WTC11 (cell line): ENCODE measurements around the gene JMJD8. TPM values are rescaled to one million over a fixed set of nuclear protein-coding genes. Genes with fewer than 3 reads are reported as not detected.

Experiments
- ATAC-seq: fragments of 200-7000 bp; cut with Tn5 transposase; 2 replicates; pipeline ENCODE4 v1.10.0; 2021; ENCODE audit warnings: mild to moderate bottlenecking, moderate library complexity
- CTCF ChIA-PET: fragments of 300-600 bp; sonication (Branson Sonifier 250); formaldehyde crosslinking; loops from one replicate; lab custom pipeline; 2021; ENCODE audit warnings: antibody characterized with exemption; lab: Charles Lee
- POLR2A ChIA-PET: fragments of 350-600 bp; sonication (Branson Sonifier 250); formaldehyde crosslinking; loops from one replicate; lab custom pipeline; 2021; ENCODE audit warnings: antibody characterized with exemption; lab: Charles Lee
- DNase-seq: peaks from one replicate; pipeline ENCODE4 v3.0.0; 2021; ENCODE audit warnings: low spot score
- H3K27ac Mint-ChIP-seq: 2 replicates; pipeline ENCODE4 v1.8.0; 2021; ENCODE audit warnings: mixed read lengths
- H3K27me3 Mint-ChIP-seq: 2 replicates; pipeline ENCODE4 v1.8.0; 2021; ENCODE audit warnings: low read depth, mild to moderate bottlenecking, moderate library complexity, mixed read lengths
- H3K36me3 Mint-ChIP-seq: 2 replicates; pipeline ENCODE4 v1.8.0; 2021; ENCODE audit warnings: mixed read lengths
- H3K4me1 Mint-ChIP-seq: 2 replicates; pipeline ENCODE4 v1.8.0; 2022; ENCODE audit warnings: mixed read lengths
- H3K4me3 Mint-ChIP-seq: 2 replicates; pipeline ENCODE4 v1.8.0; 2021; ENCODE audit warnings: mild to moderate bottlenecking, moderate library complexity, mixed read lengths
- H3K9me3 Mint-ChIP-seq: 2 replicates; pipeline ENCODE4 v1.8.0; 2021; ENCODE audit warnings: mixed read lengths
- AR ChIP-seq: fragments of 250-450 bp; sonication (Bioruptor Pico); IDR thresholded peaks from 2 replicates; pipeline ENCODE4 v1.9.0; 2021; ENCODE audit warnings: mild to moderate bottlenecking
- CREB1 ChIP-seq: sonication (generic); formaldehyde crosslinking; IDR thresholded peaks from 2 replicates; pipeline ENCODE4 v1.8.0; 2023; ENCODE audit warnings: mild to moderate bottlenecking, missing genetic modification reagents
- E2F1 ChIP-seq: sonication (generic); formaldehyde crosslinking; IDR thresholded peaks from 2 replicates; pipeline ENCODE4 v1.8.0; 2022; ENCODE audit warnings: mild to moderate bottlenecking, missing genetic modification reagents
- E2F4 ChIP-seq: sonication (generic); formaldehyde crosslinking; IDR thresholded peaks from 2 replicates; pipeline ENCODE4 v1.8.1; 2022; ENCODE audit warnings: low read depth, mild to moderate bottlenecking, moderate library complexity, missing genetic modification reagents, borderline replicate concordance
- ESRRA ChIP-seq: sonication (generic); formaldehyde crosslinking; IDR thresholded peaks from 2 replicates; pipeline ENCODE4 v1.8.1; 2022; ENCODE audit warnings: mild to moderate bottlenecking, missing genetic modification reagents, borderline replicate concordance
- ETV6 ChIP-seq: sonication (generic); formaldehyde crosslinking; IDR thresholded peaks from 2 replicates; pipeline ENCODE4 v1.8.1; 2022; ENCODE audit warnings: mild to moderate bottlenecking, missing genetic modification reagents
- FOXP1 ChIP-seq: sonication (generic); formaldehyde crosslinking; IDR thresholded peaks from 2 replicates; pipeline ENCODE4 v1.8.0; 2022; ENCODE audit warnings: missing genetic modification reagents, mild to moderate bottlenecking, moderate library complexity, borderline replicate concordance
- GABPB1 ChIP-seq: sonication (generic); formaldehyde crosslinking; IDR thresholded peaks from 2 replicates; pipeline ENCODE4 v1.8.1; 2023; ENCODE audit warnings: mild to moderate bottlenecking, missing genetic modification reagents
- MAX ChIP-seq: sonication (generic); formaldehyde crosslinking; IDR thresholded peaks from 2 replicates; pipeline ENCODE4 v1.8.0; 2022; ENCODE audit warnings: mild to moderate bottlenecking, missing genetic modification reagents
- NFYB ChIP-seq: sonication (generic); formaldehyde crosslinking; conservative IDR thresholded peaks from 2 replicates; pipeline ENCODE4 v1.8.0; 2022; ENCODE audit warnings: low read depth, missing genetic modification reagents
- PREB ChIP-seq: sonication (generic); formaldehyde crosslinking; IDR thresholded peaks from 2 replicates; pipeline ENCODE4 v1.8.1; 2022; ENCODE audit warnings: mild to moderate bottlenecking, missing genetic modification reagents, moderate library complexity, borderline replicate concordance
- RORB ChIP-seq: fragments of 250-450 bp; sonication (Bioruptor Pico); IDR thresholded peaks from 2 replicates; pipeline ENCODE4 v1.9.0; 2021; ENCODE audit warnings: mild to moderate bottlenecking
- SP1 ChIP-seq: sonication (generic); formaldehyde crosslinking; conservative IDR thresholded peaks from 2 replicates; pipeline ENCODE4 v1.8.1; 2022; ENCODE audit warnings: missing genetic modification reagents
- TEAD1 ChIP-seq: sonication (generic); formaldehyde crosslinking; IDR thresholded peaks from 2 replicates; pipeline ENCODE4 v1.8.0; 2022; ENCODE audit warnings: mild to moderate bottlenecking, missing genetic modification reagents
- ZBTB43 ChIP-seq: sonication (generic); formaldehyde crosslinking; IDR thresholded peaks from 2 replicates; pipeline ENCODE4 v1.8.1; 2023; ENCODE audit warnings: mild to moderate bottlenecking, missing genetic modification reagents
- ZNF396 ChIP-seq: fragments of 250-450 bp; sonication (Bioruptor Pico); IDR thresholded peaks from 2 replicates; pipeline ENCODE4 v1.8.0; 2021; ENCODE audit warnings: mild to moderate bottlenecking, moderate library complexity, borderline replicate concordance
- ZNF423 ChIP-seq: fragments of 250-450 bp; sonication (Bioruptor Pico); IDR thresholded peaks from 2 replicates; pipeline ENCODE4 v2.1.2; 2022; ENCODE audit warnings: mild to moderate bottlenecking, moderate library complexity
- ZNF532 ChIP-seq: fragments of 250-450 bp; sonication (Bioruptor Pico); IDR thresholded peaks from 2 replicates; pipeline ENCODE4 v1.9.0; 2021; ENCODE audit warnings: mild to moderate bottlenecking, borderline replicate concordance
- total RNA-seq: library from RNA; stranded (reverse); gene quantifications from 3 replicates; pipeline ENCODE4 v1.2.3, GENCODE V29; 2021
- TF ChIP-seq, protein P1 (sequence below): sonication (generic); formaldehyde crosslinking; conservative IDR thresholded peaks from 2 replicates; pipeline ENCODE4 v1.8.1; 2022; ENCODE audit warnings: mild to moderate bottlenecking, missing genetic modification reagents

Gene JMJD8
- total RNA-seq, 1 experiment from 2014 or later, result 61.2 TPM

GRCh38 chr16:714558-715476, 30.7 kb upstream of the JMJD8 start, which contains the start of gene METRN:
Gene METRN, plus strand, starts transcription at chr16:715118. Its CDS starts 172 bp downstream, at chr16:715290.
- no peaks in the 10 kb centered on the region for H3K36me3 Mint-ChIP-seq
- ATAC-seq (peak; percentile 72), DNase-seq (peak; percentile 93)
- H3K4me1 Mint-ChIP-seq, result peaks cover 14% of the 10 kb centered on the region
- peak; percentile 80 for TF ChIP-seq SP1 (CRISPR knock-in tag)
- TF ChIP-seq NFYB (CRISPR knock-in tag), result peak; percentile 76
- no peak for TF ChIP-seq GABPB1 (CRISPR knock-in tag)
- TF ChIP-seq AR (CRISPR knock-in tag), result no peak
- no peak for TF ChIP-seq ESRRA
- TF ChIP-seq ZBTB43 (CRISPR knock-in tag), result no peak
- 0 out of 2 replicates have a peak, but pooled peaks have one; percentile 29 for TF ChIP-seq MAX (CRISPR knock-in tag)
- TF ChIP-seq TEAD1 (CRISPR knock-in tag), result no peak
- no peak for TF ChIP-seq ZNF396 (CRISPR knock-in tag)
- no peak for TF ChIP-seq ZNF423 (CRISPR knock-in tag)
- TF ChIP-seq E2F1 (CRISPR knock-in tag), result no peak
- TF ChIP-seq E2F4 (CRISPR knock-in tag), result no peak
- TF ChIP-seq, protein P1, sequence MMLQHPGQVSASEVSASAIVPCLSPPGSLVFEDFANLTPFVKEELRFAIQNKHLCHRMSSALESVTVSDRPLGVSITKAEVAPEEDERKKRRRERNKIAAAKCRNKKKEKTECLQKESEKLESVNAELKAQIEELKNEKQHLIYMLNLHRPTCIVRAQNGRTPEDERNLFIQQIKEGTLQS (CRISPR knock-in tag), result no peak
- TF ChIP-seq ETV6 (CRISPR knock-in tag), result peak; percentile 52; the same call in 1 of the 2 replicates
- 0 out of 2 replicates have a peak, but pooled peaks have one; percentile 20 for TF ChIP-seq FOXP1 (CRISPR knock-in tag)
- TF ChIP-seq ZNF532 (CRISPR knock-in tag), result no peak
- TF ChIP-seq CREB1 (CRISPR knock-in tag), result no peak
- TF ChIP-seq RORB (CRISPR knock-in tag), result no peak
- no peak for TF ChIP-seq PREB (CRISPR knock-in tag)
- POLR2A ChIA-PET, result interaction anchor here (1.1 kb wide), 1 partner anchor 398 kb away, joined by 3 read pairs; no protein-coding TSS in a partner anchor
- no peaks in the 10 kb centered on the region for H3K9me3 Mint-ChIP-seq
- H3K27ac Mint-ChIP-seq, result no peak within 1 kb of the TSS
- CTCF ChIA-PET, result interaction anchor here (0.6 to 8.8 kb wide), 14 partner anchors 8 to 583 kb away, joined by 3 to 90 read pairs (median 7); partner anchors contain the start of genes CCDC78, CHTF18, HAGHL and RPUSD1
- H3K27me3 Mint-ChIP-seq, result peaks cover 40% of the 10 kb centered on the region
- H3K4me3 Mint-ChIP-seq, result peak within 1 kb of the TSS; percentile 63
